Stimulated activated naive CD8-positive, alpha-beta T cell treated with anti-CD3 and anti-CD28 coated beads, Interleukin-15, Interleukin-2, amounts not matched to agents 100 ng/mL and 50 ng/mL, for 24 hours (primary cell): ENCODE results near the gene JMJD1C.
"Not testable (repeated sequence)": the region's sequence is repeated elsewhere in the genome, so short reads cannot be mapped to it uniquely, and the experiment has no call there.

Source experiments
- H3K27ac Mint-ChIP-seq: one replicate; pipeline ENCODE4 v1.8.0; 2021; ENCODE audit warnings: mild to moderate bottlenecking, mixed read lengths
- H3K27me3 Mint-ChIP-seq: one replicate; pipeline ENCODE4 v1.8.0; 2021; ENCODE audit warnings: mixed read lengths
- H3K36me3 Mint-ChIP-seq: one replicate; pipeline ENCODE4 v1.8.0; 2021; ENCODE audit warnings: low read depth, mixed read lengths
- H3K4me1 Mint-ChIP-seq: one replicate; pipeline ENCODE4 v1.8.0; 2021; ENCODE audit warnings: low read depth, mixed read lengths
- H3K4me3 Mint-ChIP-seq: one replicate; pipeline ENCODE4 v1.8.0; 2021; ENCODE audit warnings: mild to moderate bottlenecking, mixed read lengths
- H3K9me3 Mint-ChIP-seq: one replicate; pipeline ENCODE4 v1.8.0; 2021; ENCODE audit warnings: mixed read lengths

Gene JMJD1C

DNA sequence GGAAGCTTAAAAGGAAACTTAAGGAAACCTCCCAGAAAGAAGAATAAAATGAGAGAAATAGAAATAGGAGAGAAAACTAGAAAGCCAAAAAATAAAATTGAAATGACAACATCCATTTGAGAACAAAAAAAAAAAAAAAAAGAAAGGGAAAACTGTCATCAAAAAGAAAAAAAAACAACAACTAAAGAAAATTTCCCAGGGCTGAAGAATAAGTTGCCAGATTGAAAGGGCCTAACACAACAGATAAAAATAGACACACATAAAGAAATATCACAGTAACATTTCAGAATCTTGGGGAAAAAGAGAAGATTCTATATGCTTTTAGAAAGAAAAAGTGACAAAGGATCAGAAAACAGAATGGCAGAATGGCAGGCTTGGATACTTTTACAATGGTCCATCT, 157.1 kb downstream of the JMJD1C start:
- H3K4me3 Mint-ChIP-seq, result no peak overlapping the region
- H3K27me3 Mint-ChIP-seq, result no peaks in the 10 kb centered on the region
- H3K27ac Mint-ChIP-seq, result no peak overlapping the region
- no peaks in the 10 kb centered on the region for H3K4me1 Mint-ChIP-seq
- no peaks in the 10 kb centered on the region for H3K9me3 Mint-ChIP-seq
- H3K36me3 Mint-ChIP-seq, result peaks cover 4% of the 10 kb centered on the region

DNA sequence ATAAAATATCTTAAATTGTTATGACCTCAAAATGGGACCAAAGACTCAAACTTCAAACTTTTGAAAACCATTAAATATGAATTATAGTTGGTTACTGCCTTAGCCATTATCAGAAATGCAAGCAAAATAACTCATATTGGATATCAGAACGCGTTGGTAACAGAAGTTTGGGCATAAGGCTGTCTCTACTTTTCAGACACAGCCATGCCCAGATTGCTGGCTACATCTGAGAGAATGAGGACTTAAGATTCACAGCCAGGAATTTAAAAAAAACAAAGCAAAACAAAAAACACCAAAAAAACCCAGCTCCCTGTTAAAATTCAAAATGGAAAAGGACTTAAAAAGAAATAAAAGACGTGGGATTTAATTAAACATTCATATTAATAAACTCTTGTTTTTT, 161.6 kb downstream of the JMJD1C start:
- Mint-ChIP-seq H3K9me3 (no peaks in the 10 kb centered on the region), H3K4me1 (no peaks in the 10 kb centered on the region), H3K27me3 (no peaks in the 10 kb centered on the region), H3K27ac (no peak overlapping the region), H3K4me3 (no peak overlapping the region), H3K36me3 (peaks cover 3% of the 10 kb centered on the region)

DNA sequence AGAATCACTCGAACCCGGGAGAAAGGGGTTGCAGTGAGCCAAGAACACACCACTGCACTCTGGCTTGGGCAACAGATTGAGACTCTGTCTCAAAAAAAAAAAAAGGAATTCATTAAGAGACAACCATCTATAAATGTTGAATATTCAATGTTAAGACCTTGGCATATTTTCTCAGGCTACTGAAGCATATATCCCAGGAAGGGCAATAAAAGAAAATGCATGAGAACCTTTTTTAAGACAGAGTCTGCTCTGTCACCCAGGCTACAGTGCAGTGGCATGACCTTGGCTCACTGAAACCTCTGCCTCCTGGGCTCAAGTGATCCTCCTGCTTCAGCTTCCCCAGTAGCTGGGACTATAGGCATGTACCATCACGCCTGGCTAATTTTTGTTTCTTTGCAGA, 165.0 kb downstream of the JMJD1C start:
- no peaks in the 10 kb centered on the region for H3K9me3 Mint-ChIP-seq
- no peak overlapping the region for H3K27ac Mint-ChIP-seq
- H3K27me3 Mint-ChIP-seq, result no peaks in the 10 kb centered on the region
- H3K4me1 Mint-ChIP-seq, result no peaks in the 10 kb centered on the region
- H3K36me3 Mint-ChIP-seq, result peaks cover 3% of the 10 kb centered on the region
- H3K4me3 Mint-ChIP-seq, result no peak overlapping the region

DNA sequence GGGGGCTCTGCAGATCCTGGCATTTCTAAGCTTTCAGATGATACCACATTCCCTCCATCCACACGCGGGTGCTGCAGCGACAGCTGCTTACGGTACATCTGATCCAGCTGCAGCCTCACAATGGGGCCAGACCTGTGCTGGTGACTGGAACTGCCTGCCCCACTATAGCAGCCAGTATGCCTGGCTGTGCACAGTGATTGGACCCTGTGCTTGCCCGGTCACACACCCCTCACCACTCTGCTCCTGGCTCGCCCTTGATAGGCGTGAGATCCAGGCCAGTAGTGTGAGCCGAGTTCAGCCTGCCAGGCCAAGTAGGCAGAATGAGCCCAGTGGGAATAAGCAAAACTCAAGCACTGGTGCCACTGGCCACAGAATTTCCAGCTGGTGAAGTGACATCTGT, 167.8 kb downstream of the JMJD1C start:
- Mint-ChIP-seq H3K4me1 (no peaks in the 10 kb centered on the region), H3K36me3 (peaks cover 3% of the 10 kb centered on the region), H3K27ac (no peak overlapping the region), H3K9me3 (no peaks in the 10 kb centered on the region), H3K27me3 (no peaks in the 10 kb centered on the region), H3K4me3 (no peak overlapping the region)

DNA sequence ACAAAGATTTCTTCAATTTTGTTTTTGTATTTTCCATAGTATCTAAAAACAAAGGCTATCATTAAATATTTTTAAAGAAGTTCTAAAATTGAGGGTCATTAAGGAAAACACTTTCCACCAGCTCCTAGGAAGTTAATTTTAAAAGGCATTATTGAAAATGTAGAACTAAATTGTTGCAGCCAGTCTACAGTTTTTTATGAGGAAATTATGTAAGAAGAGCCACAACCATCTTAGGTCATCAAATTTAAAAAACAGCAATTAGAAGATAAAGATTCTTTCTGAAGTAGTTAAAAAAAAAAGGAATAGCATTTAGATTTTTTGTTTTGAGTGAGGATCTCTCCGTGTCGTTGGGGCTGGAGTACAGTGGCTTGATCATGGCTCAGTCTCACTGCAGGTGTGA, 171.0 kb downstream of the JMJD1C start:
- Mint-ChIP-seq H3K4me1 (no peaks in the 10 kb centered on the region), H3K27ac (no peak overlapping the region), H3K36me3 (no peaks in the 10 kb centered on the region), H3K4me3 (no peak overlapping the region), H3K9me3 (no peaks in the 10 kb centered on the region), H3K27me3 (no peaks in the 10 kb centered on the region)

DNA sequence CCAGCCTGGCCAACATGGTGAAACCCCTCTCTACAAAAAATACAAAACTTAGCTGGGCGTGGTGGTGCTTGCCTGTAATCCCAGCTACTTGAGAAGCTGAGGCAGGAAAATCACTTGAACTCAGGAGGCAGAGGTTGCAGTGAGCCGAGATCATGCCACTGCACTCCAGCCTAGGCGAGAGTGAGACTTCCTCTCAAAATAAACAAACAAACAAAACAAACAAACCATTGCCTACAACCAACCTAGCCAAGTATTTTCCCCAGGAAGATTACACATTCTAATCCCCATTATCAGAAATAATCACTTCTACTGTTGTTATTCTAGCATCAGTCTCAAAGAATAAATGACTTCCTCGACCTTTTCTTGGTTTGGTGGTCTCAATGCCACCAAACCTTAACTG, 172.9 kb downstream of the JMJD1C start:
- not testable (repeated sequence) for H3K9me3 Mint-ChIP-seq, H3K36me3 Mint-ChIP-seq, H3K27ac Mint-ChIP-seq, H3K4me3 Mint-ChIP-seq, H3K27me3 Mint-ChIP-seq, H3K4me1 Mint-ChIP-seq

DNA sequence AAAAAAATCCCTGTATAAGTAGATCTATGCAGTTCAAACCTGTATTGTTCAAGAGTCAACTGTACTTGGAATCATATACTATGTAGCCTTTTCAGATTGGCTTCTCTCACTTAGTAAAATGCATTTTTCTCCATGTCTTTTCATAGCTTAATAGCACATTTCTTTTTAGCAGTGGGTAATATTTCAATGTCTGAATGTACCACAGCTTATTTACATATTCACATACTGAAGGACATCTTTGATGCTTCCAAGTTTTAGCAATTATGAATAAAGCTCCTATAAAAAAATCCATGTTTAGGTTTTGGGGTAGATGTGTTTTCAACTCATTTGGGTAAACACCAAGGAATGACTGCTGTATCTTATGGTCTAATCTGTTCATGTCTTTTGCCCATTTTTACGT, 177.6 kb downstream of the JMJD1C start:
- H3K27me3 Mint-ChIP-seq, result no peaks in the 10 kb centered on the region
- H3K4me3 Mint-ChIP-seq, result no peak overlapping the region
- H3K4me1 Mint-ChIP-seq, result peaks cover 10% of the 10 kb centered on the region
- H3K9me3 Mint-ChIP-seq, result no peaks in the 10 kb centered on the region
- H3K36me3 Mint-ChIP-seq, result no peaks in the 10 kb centered on the region
- no peak overlapping the region for H3K27ac Mint-ChIP-seq

DNA sequence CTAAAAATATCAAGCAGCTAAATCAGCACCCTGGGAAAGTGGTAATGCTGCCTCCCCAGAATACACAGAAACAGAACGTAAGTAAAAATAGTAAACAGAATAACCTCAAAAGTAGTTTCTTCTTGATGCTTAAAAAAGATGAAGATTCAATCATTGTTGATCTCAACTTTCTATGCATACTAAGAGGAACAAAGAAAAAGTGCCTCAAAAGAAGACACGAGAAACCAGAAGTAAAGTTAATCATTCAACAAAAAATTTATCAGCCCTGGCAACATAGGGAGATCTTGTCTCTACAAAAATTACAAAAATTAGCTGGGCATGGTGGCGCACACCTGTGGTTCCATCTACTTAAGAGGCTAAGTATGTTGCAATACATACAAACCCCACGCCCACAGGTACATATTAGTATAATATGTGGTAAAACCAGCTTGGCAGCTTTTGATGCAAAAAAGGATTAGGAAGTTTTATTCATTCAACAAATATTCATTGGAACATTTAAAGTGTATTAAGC, 179.0 kb downstream of the JMJD1C start:
- H3K36me3 Mint-ChIP-seq, result peaks cover 6% of the 10 kb centered on the region
- no peaks in the 10 kb centered on the region for H3K27me3 Mint-ChIP-seq
- H3K27ac Mint-ChIP-seq, result no peak overlapping the region
- no peaks in the 10 kb centered on the region for H3K9me3 Mint-ChIP-seq
- H3K4me3 Mint-ChIP-seq, result no peak overlapping the region
- peaks cover 10% of the 10 kb centered on the region for H3K4me1 Mint-ChIP-seq

DNA sequence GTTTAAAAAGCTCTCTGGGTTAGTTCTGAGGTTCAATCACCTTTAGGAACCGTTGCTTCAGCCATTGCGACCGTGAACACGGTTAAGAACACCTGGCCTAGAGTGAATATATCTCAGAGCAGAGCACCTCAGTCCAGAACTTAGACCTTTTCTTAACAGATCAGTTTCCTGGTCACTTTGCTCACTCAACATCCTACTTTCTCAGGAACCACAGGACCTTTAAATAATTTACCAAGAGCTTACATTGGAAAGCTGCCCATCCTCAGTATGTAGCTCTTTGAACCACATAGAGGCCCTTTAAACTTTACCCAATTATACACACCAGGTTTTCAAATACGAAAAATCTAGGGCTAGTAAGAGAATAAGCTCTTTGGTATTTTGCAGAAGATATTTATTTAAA, 179.4 kb downstream of the JMJD1C start:
- no peaks in the 10 kb centered on the region for H3K27me3 Mint-ChIP-seq
- H3K9me3 Mint-ChIP-seq, result no peaks in the 10 kb centered on the region
- H3K36me3 Mint-ChIP-seq, result peaks cover 8% of the 10 kb centered on the region
- H3K4me3 Mint-ChIP-seq, result no peak overlapping the region
- no peak overlapping the region for H3K27ac Mint-ChIP-seq
- H3K4me1 Mint-ChIP-seq, result peaks cover 10% of the 10 kb centered on the region

DNA sequence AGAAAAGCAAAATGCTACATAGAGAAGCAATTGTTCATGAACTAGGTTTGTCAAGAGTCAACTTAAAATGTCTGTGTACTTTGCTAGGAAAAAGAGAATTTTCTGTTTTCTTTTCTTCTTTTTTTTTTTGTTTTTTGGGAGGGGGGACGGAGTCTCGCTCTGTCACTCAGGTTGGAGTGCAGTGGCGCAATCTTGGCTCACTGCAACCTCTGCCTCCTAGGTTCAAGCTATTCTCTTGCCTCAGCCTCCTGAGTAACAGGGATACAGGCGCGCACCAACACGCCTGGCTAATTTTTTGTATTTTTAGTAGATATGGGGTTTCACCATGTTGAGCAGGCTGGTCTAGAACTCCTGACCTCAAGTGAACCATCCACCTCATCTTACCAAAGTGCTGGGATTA, 181.9 kb downstream of the JMJD1C start:
- not testable (repeated sequence) for H3K27ac Mint-ChIP-seq, H3K36me3 Mint-ChIP-seq, H3K27me3 Mint-ChIP-seq, H3K9me3 Mint-ChIP-seq, H3K4me3 Mint-ChIP-seq
- H3K4me1 Mint-ChIP-seq, result peaks cover 10% of the 10 kb centered on the region

DNA sequence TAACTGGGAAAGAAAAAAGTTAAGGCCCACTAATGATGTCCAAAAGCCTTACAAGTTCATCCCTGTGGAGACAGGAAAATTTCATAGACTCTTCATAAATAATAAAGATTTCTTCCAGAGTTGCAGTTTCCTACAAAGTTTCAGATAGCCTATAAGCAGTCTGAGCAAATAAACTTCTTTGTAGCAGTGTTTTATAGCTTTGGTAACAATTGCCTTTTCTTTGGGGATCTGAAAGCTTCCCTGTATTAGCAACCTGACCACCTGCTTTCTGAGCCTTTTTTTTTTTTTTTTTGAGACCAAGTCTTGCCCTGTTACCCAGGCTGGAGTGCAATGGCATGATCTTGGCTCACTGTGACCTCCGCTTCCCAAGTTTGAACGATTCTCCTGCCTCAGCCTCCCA, 182.7 kb downstream of the JMJD1C start:
- H3K9me3 Mint-ChIP-seq, result no peaks in the 10 kb centered on the region
- H3K4me3 Mint-ChIP-seq, result no peak overlapping the region
- H3K4me1 Mint-ChIP-seq, result peaks cover 10% of the 10 kb centered on the region
- peaks cover 8% of the 10 kb centered on the region for H3K36me3 Mint-ChIP-seq
- H3K27ac Mint-ChIP-seq, result no peak overlapping the region
- H3K27me3 Mint-ChIP-seq, result no peaks in the 10 kb centered on the region

DNA sequence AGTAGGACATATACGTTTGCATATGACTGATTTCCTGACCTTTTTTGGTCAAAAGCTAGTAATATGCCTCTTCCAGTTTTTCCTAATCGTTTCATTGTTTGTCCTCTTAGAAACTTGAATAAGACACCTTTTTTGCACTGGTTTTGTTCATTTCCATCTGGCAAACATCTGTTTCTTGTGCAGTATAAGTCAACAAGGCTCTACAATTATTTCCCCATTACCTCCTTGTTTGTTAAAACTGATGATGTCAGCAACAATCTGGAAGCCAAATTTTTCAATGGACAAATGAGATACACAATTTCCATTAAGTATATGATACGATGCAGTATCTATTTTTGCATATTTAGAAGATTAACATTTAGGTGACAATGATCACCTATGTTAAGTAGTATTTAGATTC, 183.8 kb downstream of the JMJD1C start:
- Mint-ChIP-seq H3K4me3 (no peak overlapping the region), H3K9me3 (no peaks in the 10 kb centered on the region), H3K27me3 (no peaks in the 10 kb centered on the region), H3K36me3 (peaks cover 8% of the 10 kb centered on the region), H3K27ac (no peak overlapping the region), H3K4me1 (peaks cover 8% of the 10 kb centered on the region)

DNA sequence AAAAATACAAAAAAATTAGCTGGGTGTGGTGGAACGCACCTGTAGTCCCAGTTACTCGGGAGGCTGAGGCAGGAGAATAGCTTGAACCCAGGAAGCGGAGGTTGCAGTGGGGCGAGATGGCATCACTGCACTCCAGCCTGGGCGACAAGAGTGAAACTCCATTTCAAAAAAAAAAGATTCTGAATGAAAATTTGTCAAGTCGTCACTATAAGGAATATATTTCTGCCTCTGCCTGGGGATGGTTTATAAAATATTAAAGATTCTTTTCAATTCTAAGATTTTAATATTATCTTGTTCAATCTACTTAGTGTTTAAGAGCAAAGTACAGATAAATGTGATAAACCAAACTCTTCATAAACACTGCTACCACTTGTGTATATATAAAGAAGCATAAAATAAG, 185.4 kb downstream of the JMJD1C start:
- H3K27ac Mint-ChIP-seq, result no peak overlapping the region
- H3K36me3 Mint-ChIP-seq, result peaks cover 8% of the 10 kb centered on the region
- H3K4me3 Mint-ChIP-seq, result no peak overlapping the region
- no peaks in the 10 kb centered on the region for H3K27me3 Mint-ChIP-seq
- H3K4me1 Mint-ChIP-seq, result peaks cover 4% of the 10 kb centered on the region
- H3K9me3 Mint-ChIP-seq, result no peaks in the 10 kb centered on the region

DNA sequence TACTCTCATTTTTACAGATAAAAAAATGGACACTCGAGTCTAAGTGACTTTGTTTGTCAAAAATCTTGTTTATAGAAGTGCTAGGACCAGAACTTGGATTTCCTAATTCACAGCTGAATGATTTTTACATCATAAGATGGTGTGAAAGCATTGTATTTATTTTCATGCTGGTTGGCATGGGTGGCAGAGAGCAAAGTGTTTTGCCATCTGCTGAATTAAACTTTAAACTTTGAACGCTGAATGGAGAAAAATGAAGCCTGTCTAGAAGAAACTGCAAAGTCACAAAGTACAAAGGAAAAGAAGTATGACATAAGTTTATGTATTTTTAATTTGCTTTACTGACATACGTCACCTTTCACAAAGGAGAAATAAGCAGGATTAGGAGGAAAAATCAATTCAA, 190.7 kb downstream of the JMJD1C start:
- Mint-ChIP-seq H3K4me1 (peaks cover 35% of the 10 kb centered on the region), H3K27me3 (no peaks in the 10 kb centered on the region), H3K4me3 (no peak overlapping the region), H3K9me3 (no peaks in the 10 kb centered on the region), H3K27ac (no peak overlapping the region), H3K36me3 (no peaks in the 10 kb centered on the region)

DNA sequence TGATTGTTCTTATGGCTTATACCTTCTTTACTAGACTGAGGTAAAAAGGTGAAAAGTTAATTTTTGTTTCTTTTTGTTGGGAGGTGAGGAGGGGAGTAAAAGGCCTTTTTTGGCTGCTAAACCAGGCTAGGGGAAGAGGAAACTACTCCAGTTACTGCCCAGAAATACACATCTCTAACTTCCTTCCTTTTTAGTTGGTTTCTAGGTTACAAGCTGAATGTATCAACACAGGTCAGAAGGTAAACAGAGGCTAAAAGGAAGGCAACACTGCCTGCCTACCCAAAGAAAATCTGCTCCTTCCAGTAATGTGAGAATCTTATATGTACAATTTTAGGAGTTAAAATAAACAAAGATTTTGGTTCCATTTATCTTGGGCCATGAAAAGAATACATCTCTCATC, 192.2 kb downstream of the JMJD1C start:
- H3K4me3 Mint-ChIP-seq, result no peak overlapping the region

DNA sequence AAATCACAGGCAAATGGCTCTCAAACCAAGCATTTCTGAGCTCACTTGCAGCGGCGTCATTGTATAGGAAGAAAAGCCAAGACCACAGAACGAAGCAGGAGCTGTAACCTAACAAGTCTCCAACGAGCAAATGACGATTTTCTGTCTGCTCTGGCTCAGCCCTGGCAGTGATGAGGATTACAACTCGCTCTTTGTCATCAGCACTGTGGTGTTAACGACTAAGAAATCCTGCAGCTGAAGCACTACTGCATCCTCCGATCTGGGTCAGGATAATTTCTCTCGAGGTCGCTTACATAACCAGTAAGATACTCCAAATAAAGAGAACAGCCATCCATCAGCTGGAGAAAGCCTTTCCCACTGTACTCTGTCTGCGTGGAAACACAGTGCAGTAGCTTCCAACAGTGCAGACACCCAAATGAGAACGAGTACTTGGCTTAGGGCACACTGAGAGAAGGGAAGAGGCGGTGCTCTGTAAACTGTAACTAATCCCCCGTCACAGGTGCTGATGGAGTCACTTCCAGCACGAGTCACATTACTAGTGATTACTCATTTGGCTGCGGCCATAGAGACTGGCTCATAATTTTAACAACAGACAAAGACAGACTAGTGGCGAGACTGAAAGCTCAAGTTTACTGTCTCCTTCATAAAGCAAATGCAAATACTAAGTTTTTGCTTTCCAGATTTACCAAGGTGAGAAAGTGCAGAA, 196.8 kb downstream of the JMJD1C start:
- Mint-ChIP-seq H3K4me1 (peaks cover 44% of the 10 kb centered on the region), H3K36me3 (peaks cover 3% of the 10 kb centered on the region), H3K27me3 (no peaks in the 10 kb centered on the region), H3K9me3 (no peaks in the 10 kb centered on the region), H3K4me3 (peak overlapping the region; percentile 95), H3K27ac (peak overlapping the region; percentile 98)

More for the DNA sequence above, 192.2 kb downstream of the JMJD1C start:
- H3K27ac Mint-ChIP-seq, result peak overlapping the region; percentile 72
- no peaks in the 10 kb centered on the region for H3K27me3 Mint-ChIP-seq
- H3K36me3 Mint-ChIP-seq, result no peaks in the 10 kb centered on the region
- H3K9me3 Mint-ChIP-seq, result no peaks in the 10 kb centered on the region
- H3K4me1 Mint-ChIP-seq, result peaks cover 47% of the 10 kb centered on the region
